Loucy (cell line): ENCODE measurements around the gene ZSWIM1.

Experiments
- H2AFZ ChIP-seq: fragments of 200-600 bp; sonication (generic); 2 replicates; pipeline ENCODE4 v1.6.0; 2016; ENCODE audit warnings: antibody characterized with exemption, mild to moderate bottlenecking, low read length, moderate library complexity
- H3F3A ChIP-seq: fragments of 200-600 bp; 2 replicates; pipeline ENCODE4 v1.6.0; 2016; ENCODE audit warnings: antibody characterized with exemption, low read depth, mild to moderate bottlenecking
- H3K27me3 ChIP-seq: fragments of 200-600 bp; sonication (generic); 2 replicates; pipeline ENCODE4 v1.6.1; 2014; ENCODE audit warnings: low read length, mild to moderate bottlenecking; ENCODE audit not compliant: insufficient read depth, poor library complexity, severe bottlenecking
- H3K36me3 ChIP-seq: fragments of 200-600 bp; sonication (generic); 2 replicates; pipeline ENCODE4 v1.6.1; 2016; ENCODE audit warnings: low read length; ENCODE audit not compliant: insufficient read depth
- H3K4me1 ChIP-seq: fragments of 200-600 bp; sonication (generic); 2 replicates; pipeline ENCODE4 v1.5.1; 2014; ENCODE audit warnings: low read length, mild to moderate bottlenecking; ENCODE audit not compliant: insufficient read depth, poor library complexity, severe bottlenecking
- H3K4me2 ChIP-seq: fragments of 200-600 bp; sonication (generic); 2 replicates; pipeline ENCODE4 v1.6.0; 2014; ENCODE audit warnings: antibody characterized with exemption, low read length, low read depth, mild to moderate bottlenecking; ENCODE audit not compliant: poor library complexity, severe bottlenecking
- H3K4me3 ChIP-seq: fragments of 200-600 bp; sonication (generic); 2 replicates; pipeline ENCODE4 v1.5.1; 2014; ENCODE audit warnings: low read length, mild to moderate bottlenecking, mixed read lengths; ENCODE audit not compliant: poor library complexity, severe bottlenecking
- H3K79me2 ChIP-seq: fragments of 200-600 bp; sonication (generic); 2 replicates; pipeline ENCODE4 v1.6.1; 2014; ENCODE audit warnings: low read length; ENCODE audit not compliant: insufficient read depth
- H3K9ac ChIP-seq: fragments of 200-600 bp; sonication (generic); 2 replicates; pipeline ENCODE4 v1.6.0; 2014; ENCODE audit warnings: mild to moderate bottlenecking, low read depth, low read length, moderate library complexity; ENCODE audit not compliant: poor library complexity, severe bottlenecking
- H3K9me2 ChIP-seq: fragments of 200-600 bp; sonication (generic); replicated peaks from 2 replicates; pipeline ENCODE4 v1.6.1; 2016; ENCODE audit warnings: low read depth, low read length, mixed read lengths
- H3K9me3 ChIP-seq: fragments of 200-600 bp; sonication (generic); 2 replicates; pipeline ENCODE4 v1.6.1; 2014; ENCODE audit warnings: mild to moderate bottlenecking, antibody characterized with exemption, low read length, low read depth; ENCODE audit not compliant: insufficient read depth
- H4K20me1 ChIP-seq: fragments of 200-600 bp; sonication (generic); 2 replicates; pipeline ENCODE4 v1.6.0; 2014; ENCODE audit warnings: antibody characterized with exemption, low read length, mild to moderate bottlenecking; ENCODE audit not compliant: insufficient read depth, poor library complexity, severe bottlenecking
- CTCF ChIP-seq: fragments of 200-600 bp; sonication (generic); conservative IDR thresholded peaks from 2 replicates; pipeline ENCODE4 v1.5.1; 2014; ENCODE audit warnings: mild to moderate bottlenecking, antibody characterized with exemption, low read length
- EZH2phosphoT487 ChIP-seq: fragments of 200-600 bp; IDR thresholded peaks from 2 replicates; pipeline ENCODE4 v1.6.1; 2018; ENCODE audit warnings: antibody characterized with exemption, mild to moderate bottlenecking, moderate library complexity, borderline replicate concordance

Gene ZSWIM1

GRCh38 chr20:45897289-45897688, 16.3 kb downstream of the ZSWIM1 start:
- no peak overlapping the region for H2AFZ ChIP-seq
- H3K4me2 ChIP-seq: no peak overlapping the region
- TF ChIP-seq EZH2phosphoT487 (no peak), CTCF (no peak)
- H3K36me3 ChIP-seq: no peaks in the 10 kb centered on the region
- H3K9me3 ChIP-seq: no peaks in the 10 kb centered on the region
- H3K9ac ChIP-seq: no peak overlapping the region
- H3K4me1 ChIP-seq: peaks cover 5% of the 10 kb centered on the region
- no peaks in the 10 kb centered on the region for H3K79me2 ChIP-seq
- H4K20me1 ChIP-seq: no peaks in the 10 kb centered on the region
- H3F3A ChIP-seq: no peaks in the 10 kb centered on the region
- no peaks in the 10 kb centered on the region for H3K9me2 ChIP-seq
- H3K27me3 ChIP-seq: no peaks in the 10 kb centered on the region
- no peak overlapping the region for H3K4me3 ChIP-seq

GRCh38 chr20:45897692-45898091, 16.7 kb downstream of the ZSWIM1 start:
- no peak overlapping the region for H3K9ac ChIP-seq
- H3K79me2 ChIP-seq: no peaks in the 10 kb centered on the region
- H3F3A ChIP-seq: no peaks in the 10 kb centered on the region
- no peaks in the 10 kb centered on the region for H3K9me2 ChIP-seq
- no peak overlapping the region for H3K4me2 ChIP-seq
- H3K4me1 ChIP-seq: peaks cover under 1% of the 10 kb centered on the region
- no peaks in the 10 kb centered on the region for H3K9me3 ChIP-seq
- no peaks in the 10 kb centered on the region for H4K20me1 ChIP-seq
- H2AFZ ChIP-seq: no peak overlapping the region
- TF ChIP-seq EZH2phosphoT487 (no peak), CTCF (no peak)
- no peak overlapping the region for H3K4me3 ChIP-seq
- H3K36me3 ChIP-seq: no peaks in the 10 kb centered on the region
- H3K27me3 ChIP-seq: no peaks in the 10 kb centered on the region

GRCh38 chr20:45898285-45898684, 17.3 kb downstream of the ZSWIM1 start:
- H3K4me1 ChIP-seq: no peaks in the 10 kb centered on the region
- no peaks in the 10 kb centered on the region for H3F3A ChIP-seq
- H3K9me2 ChIP-seq: no peaks in the 10 kb centered on the region
- no peaks in the 10 kb centered on the region for H3K79me2 ChIP-seq
- no peak overlapping the region for H2AFZ ChIP-seq
- no peaks in the 10 kb centered on the region for H3K9me3 ChIP-seq
- H3K27me3 ChIP-seq: no peaks in the 10 kb centered on the region
- no peak overlapping the region for H3K9ac ChIP-seq
- H3K4me2 ChIP-seq: no peak overlapping the region
- no peaks in the 10 kb centered on the region for H4K20me1 ChIP-seq
- H3K4me3 ChIP-seq: no peak overlapping the region
- H3K36me3 ChIP-seq: no peaks in the 10 kb centered on the region
- TF ChIP-seq CTCF (no peak), EZH2phosphoT487 (no peak)
